Measurements from ENCODE around the gene DSG3. TPM values are rescaled to one million over a fixed set of nuclear protein-coding genes. Genes with fewer than 3 reads are reported as not detected.

DSG3 gene
- total RNA-seq, 4 donors from 2014 or later: 0.27 to 34.1 (median 1.5) TPM

- no peak for ATAC-seq
- Histone ChIP-seq H3K36me3 (no peaks in the 10 kb centered on the region), H3K9me3 (no peaks in the 10 kb centered on the region), H3K4me1 (peaks cover 0 to 18% (median 7%) of the 10 kb centered on the region in 3 donors), H3K4me3 (peak overlapping the region in 1 of 2 donors; percentile 58), H3K27ac (peak overlapping the region in 1 of 4 donors; percentile 54), H3K27me3 (peaks cover 32% of the 10 kb centered on the region)
- no peak for TF ChIP-seq POLR2AphosphoS5 (IDR thresholded peaks at IDR 0.05)
- 100% methylated on average over 1 of the region's 25 CpGs; no CpG with 5 or more reads in 1 of the 2 donors for WGBS, 2 donors (ENCODE audit: low coverage in 1 of 2)
Observed at GRCh38 chr18:31497404-31497835, 49.9 kb downstream of the DSG3 start.

- H3K4me1 ChIP-seq: peaks cover 0 to 18% (median 7%) of the 10 kb centered on the region in 3 donors
- TF ChIP-seq CTCF (IDR thresholded peaks at IDR 0.05) (peak in 1 of 4 experiments; percentile 4), EP300 (IDR thresholded peaks at IDR 0.05) (no peak)
- H3K4me3 ChIP-seq: peak within 1 kb of the TSS; percentile 42 to 58
- peaks cover 38% of the 10 kb centered on the region for H3K27me3 ChIP-seq
- no peaks in the 10 kb centered on the region for H3K36me3 ChIP-seq
- no CpG with 5 or more reads among the region's 79 CpGs for WGBS, 2 donors (ENCODE audit: low coverage in 1 of 2)
- peak; percentile 74 for ATAC-seq
- peak within 1 kb of the TSS in 1 of 4 donors; percentile 54 for H3K27ac ChIP-seq
- H3K9me3 ChIP-seq: no peaks in the 10 kb centered on the region
Observed at GRCh38 chr18:31497836-31498573, 50.5 kb downstream of the DSG3 start, which contains the start of gene DSG2. TSS of gene DSG2 (plus strand) at chr18:31498177. CDS start at chr18:31498252, 75 bp downstream.

- no peaks in the 10 kb centered on the region for H3K9me3 ChIP-seq
Observed at GRCh38 chr18:31498574-31499524, 51.3 kb downstream of the DSG3 start.

GRCh38 chr18:31500051-31500688 lies 52.6 kb downstream of the DSG3 start:
- H3K36me3 ChIP-seq: no peaks in the 10 kb centered on the region
- TF ChIP-seq EP300 (IDR thresholded peaks at IDR 0.05): no peak
- TF ChIP-seq CTCF (IDR thresholded peaks at IDR 0.05): no peak
- no peak overlapping the region for H3K4me3 ChIP-seq
- no peak overlapping the region for H3K27ac ChIP-seq
- WGBS, 2 donors (ENCODE audit: low coverage in 1 of 2): 69 to 78% methylated on average over 3 to 5 of the region's 6 CpGs
- peaks cover 40% of the 10 kb centered on the region for H3K27me3 ChIP-seq
- no peak for ATAC-seq
- H3K9me3 ChIP-seq: no peaks in the 10 kb centered on the region
- H3K4me1 ChIP-seq: peaks cover 0 to 18% (median 7%) of the 10 kb centered on the region in 3 donors

More at GRCh38 chr18:31498574-31499524, 51.3 kb downstream of the DSG3 start:
- Histone ChIP-seq H3K36me3 (no peaks in the 10 kb centered on the region), H3K27ac (peak overlapping the region in 1 of 4 donors; percentile 54), H3K4me3 (peak overlapping the region; percentile 42 to 58), H3K27me3 (peaks cover 40% of the 10 kb centered on the region), H3K4me1 (peaks cover 0 to 18% (median 7%) of the 10 kb centered on the region in 3 donors)
- ATAC-seq: peak; percentile 22
- WGBS, 2 donors (ENCODE audit: low coverage in 1 of 2): 24 to 28% methylated on average over 13 to 18 of the region's 22 CpGs
- no peak for TF ChIP-seq CTCF (IDR thresholded peaks at IDR 0.05)

- TF ChIP-seq EP300 (IDR thresholded peaks at IDR 0.05) (no peak), CTCF (IDR thresholded peaks at IDR 0.05) (no peak), POLR2AphosphoS5 (IDR thresholded peaks at IDR 0.05) (no peak), POLR2A (IDR thresholded peaks at IDR 0.05) (no peak)
- Histone ChIP-seq H3K36me3 (no peaks in the 10 kb centered on the region), H3K27me3 (peaks cover 31% of the 10 kb centered on the region), H3K4me3 (no peak overlapping the region), H3K27ac (no peak overlapping the region), H3K9me3 (no peaks in the 10 kb centered on the region), H3K4me1 (peaks cover 0 to 12% (median 7%) of the 10 kb centered on the region in 3 donors)
- WGBS, 2 donors (ENCODE audit: low coverage in 1 of 2): 90 to 100% methylated on average over 4 of the region's 4 CpGs
- no peak for ATAC-seq
Observed at GRCh38 chr18:31503011-31503410, 55.5 kb downstream of the DSG3 start.

Data from gastroesophageal sphincter (tissue), 4 donors.